Amniotic epithelial cell (primary cell): ENCODE results near the gene ME1.
"Not testable (repeated sequence)": the region's sequence is repeated elsewhere in the genome, so short reads cannot be mapped to it uniquely, and the experiment has no call there.

Experiments used
- DNase-seq: peaks from one replicate; pipeline ENCODE4 v3.0.0-alpha.2; 2010; ENCODE audit warnings: low read depth

The ME1 gene

GRCh38 chr6:83352424-83353061, 78.3 kb downstream of the ME1 start:
- DNase-seq, result peak; percentile 17

GRCh38 chr6:83343121-83343520, 87.7 kb downstream of the ME1 start:
- DNase-seq, result no peak

GRCh38 chr6:83341765-83342164, 89.1 kb downstream of the ME1 start:
- no peak for DNase-seq

- DNase-seq, result not testable (repeated sequence)
Observed at GRCh38 chr6:83333916-83334315, 96.9 kb downstream of the ME1 start.

- no peak for DNase-seq
Observed at GRCh38 chr6:83333500-83333899, 97.4 kb downstream of the ME1 start.

GRCh38 chr6:83314693-83315092, 116.2 kb downstream of the ME1 start:
- DNase-seq, result no peak

- DNase-seq, result peak; percentile 49
Observed at GRCh38 chr6:83313882-83314281, 117.0 kb downstream of the ME1 start.

GRCh38 chr6:83311231-83311630, 119.6 kb downstream of the ME1 start:
- peak; percentile 74 for DNase-seq

GRCh38 chr6:83310046-83310445, 120.8 kb downstream of the ME1 start:
- DNase-seq, result peak; percentile 5

GRCh38 chr6:83309344-83309743, 121.5 kb downstream of the ME1 start:
- DNase-seq, result no peak

- no peak for DNase-seq
Observed at GRCh38 chr6:83308833-83309232, 122.0 kb downstream of the ME1 start.

- no peak for DNase-seq
Observed at GRCh38 chr6:83307849-83308248, 123.0 kb downstream of the ME1 start.

GRCh38 chr6:83303426-83303825, 127.4 kb downstream of the ME1 start:
- no peak for DNase-seq

- DNase-seq, result no peak
Observed at GRCh38 chr6:83294676-83295075, 136.2 kb downstream of the ME1 start.

GRCh38 chr6:83292900-83293843, 137.7 kb downstream of the ME1 start:
- DNase-seq, result no peak

GRCh38 chr6:83287298-83287697, 143.6 kb downstream of the ME1 start:
- DNase-seq, result not testable (repeated sequence)

- DNase-seq, result no peak
Observed at GRCh38 chr6:83285917-83286316, 144.9 kb downstream of the ME1 start.

- DNase-seq, result peak; percentile 19
Observed at GRCh38 chr6:83273596-83273995, 157.3 kb downstream of the ME1 start.

- DNase-seq, result peak; percentile 92
Observed at GRCh38 chr6:83270971-83271719, 159.7 kb downstream of the ME1 start.

- DNase-seq, result peak; percentile 64
Observed at GRCh38 chr6:83265384-83265783, 165.5 kb downstream of the ME1 start.

GRCh38 chr6:83260577-83260976, 170.3 kb downstream of the ME1 start:
- DNase-seq, result no peak

GRCh38 chr6:83258517-83258916, 172.3 kb downstream of the ME1 start:
- DNase-seq, result peak; percentile 68

GRCh38 chr6:83257791-83258190, 173.1 kb downstream of the ME1 start:
- DNase-seq, result peak; percentile 6
